T-cell (primary cell): ENCODE results near the gene DENND4A. TPM values are rescaled to one million over a fixed set of nuclear protein-coding genes. Genes with fewer than 3 reads are reported as not detected.

Experiments used
- ATAC-seq, 4 experiments: fragments of 200-7000 bp in 3 of 4; fragments of 150-1000 bp in 1 of 4; cut with Tn5 transposase; replicated peaks in 1 of 4; 1 replicate in 3 of 4; 2 replicates in 1 of 4; pipeline ENCODE4 v1.10.0; 2021; ENCODE audit warnings: moderate library complexity in 3 of 4, mild to moderate bottlenecking in 2 of 4, moderate number of reproducible peaks in 1 of 4
- CTCF ChIA-PET, 2 donors: fragments of 300-600 bp; sonication (Branson Sonifier 250); formaldehyde crosslinking; loops; one replicate each; lab custom pipeline; 2022; ENCODE audit warnings: antibody characterized with exemption in 2 of 2; lab: Charles Lee
- POLR2A ChIA-PET, 2 donors: fragments of 300-600 bp; sonication (Branson Sonifier 250); formaldehyde crosslinking; loops; one replicate each; lab custom pipeline; 2022; ENCODE audit warnings: antibody characterized with exemption in 2 of 2; lab: Charles Lee
- DNase-seq, 35 experiments: peaks; one replicate each; pipeline versions ENCODE4 v3.0.0 to v3.0.0-alpha.2; 2013 to 2023
- H3K27ac ChIP-seq: one replicate; pipeline ENCODE4 v1.5.1; 2013; ENCODE audit warnings: low read length
- H3K27me3 ChIP-seq, 2 experiments: replicated peaks in 1 of 2; 1 replicate in 1 of 2; 2 replicates in 1 of 2; pipeline versions ENCODE4 v1.6.1 to v1.7.0; 2013; ENCODE audit warnings: low read length in 1 of 2, mixed read lengths in 1 of 2; ENCODE audit not compliant: control insufficient read depth in 2 of 2, insufficient read depth in 2 of 2; ENCODE audit errors: extremely low read depth in 1 of 2
- H3K36me3 ChIP-seq, 2 donors: 1 replicate in 1 of 2; 2 replicates in 1 of 2; pipeline versions ENCODE4 v1.6.1 to v1.7.0; 2013; ENCODE audit warnings: low read length in 1 of 2; ENCODE audit not compliant: control insufficient read depth in 2 of 2, insufficient read depth in 1 of 2; ENCODE audit errors: extremely low read depth in 1 of 2
- H3K4me1 ChIP-seq, 2 experiments: 1 replicate in 1 of 2; 2 replicates in 1 of 2; pipeline versions ENCODE4 v1.6.1 to v1.7.0; 2013; ENCODE audit warnings: low read length in 2 of 2, mixed read lengths in 1 of 2; ENCODE audit not compliant: insufficient read depth in 2 of 2, control insufficient read depth in 1 of 2; ENCODE audit errors: extremely low read depth in 1 of 2
- H3K4me3 ChIP-seq, 2 donors: 1 replicate in 1 of 2; 2 replicates in 1 of 2; pipeline versions ENCODE4 v1.5.1 to v1.7.0; 2013; ENCODE audit warnings: mild to moderate bottlenecking in 2 of 2, low read length in 1 of 2, moderate library complexity in 1 of 2; ENCODE audit not compliant: control insufficient read depth in 1 of 2; ENCODE audit errors: extremely low read depth in 1 of 2
- H3K9me3 ChIP-seq: 2 replicates; pipeline ENCODE4 v1.7.0; 2013
- H3K27ac Mint-ChIP-seq, 2 donors: one replicate each; pipeline ENCODE4 v1.8.0; 2020 to 2021; ENCODE audit warnings: mild to moderate bottlenecking in 2 of 2, mixed read lengths in 2 of 2
- H3K27me3 Mint-ChIP-seq, 2 donors: one replicate each; pipeline ENCODE4 v1.8.0; 2021 to 2022; ENCODE audit warnings: mixed read lengths in 2 of 2
- H3K36me3 Mint-ChIP-seq: one replicate; pipeline ENCODE4 v1.8.0; 2021; ENCODE audit warnings: mixed read lengths
- H3K4me1 Mint-ChIP-seq, 3 donors: one replicate each; pipeline ENCODE4 v1.8.0; 2020 to 2022; ENCODE audit warnings: mixed read lengths in 3 of 3, mild to moderate bottlenecking in 1 of 3
- H3K4me3 Mint-ChIP-seq, 3 donors: one replicate each; pipeline ENCODE4 v1.8.0; 2020 to 2022; ENCODE audit warnings: mild to moderate bottlenecking in 3 of 3, mixed read lengths in 3 of 3, moderate library complexity in 3 of 3
- H3K9me3 Mint-ChIP-seq, 3 donors: one replicate each; pipeline ENCODE4 v1.8.0; 2020 to 2022; ENCODE audit warnings: mixed read lengths in 3 of 3
- WGBS: methylation state at CpG from one replicate; pipeline ENCODE4 v1.1.5; 2013; ENCODE audit warnings: missing lambda C conversion rate; ENCODE audit not compliant: insufficient coverage; 5-methylcytosine and 5-hydroxymethylcytosine counted together
- total RNA-seq, 35 experiments: library from RNA in 6 of 35; stranded (reverse) in 6 of 35; fragments of 120-200 nt in 1 of 35; gene quantifications; one replicate each; pipeline versions ENCODE4 v1.2.1 to v1.2.4 and lab custom pipeline; 2013 to 2026

DENND4A gene
- total RNA-seq, 5 donors from 2014 or later (not counting 1 experiment from before 2014, with no cell fraction given), result 49.7 to 76.3 (median 57.1) TPM

GRCh38 chr15:65723876-65724275 is 68.2 kb downstream of the DENND4A start:
- Histone ChIP-seq H3K27me3 (no peaks in the 10 kb centered on the region), H3K4me1 (no peaks in the 10 kb centered on the region), H3K27ac (no peak overlapping the region), H3K4me3 (no peak overlapping the region), H3K9me3 (no peaks in the 10 kb centered on the region), H3K36me3 (peaks cover 5 to 52% of the 10 kb centered on the region in 2 donors)
- DNase-seq (no peak), ATAC-seq (no peak)
- Mint-ChIP-seq H3K27ac (no peak overlapping the region), H3K9me3 (no peaks in the 10 kb centered on the region), H3K27me3 (no peaks in the 10 kb centered on the region), H3K4me3 (no peak overlapping the region), H3K4me1 (no peaks in the 10 kb centered on the region), H3K36me3 (peaks cover 38% of the 10 kb centered on the region)
- CTCF ChIA-PET, result interaction anchor here (0.6 to 0.7 kb wide), 2 partner anchors 89 to 145 kb away, joined by 3 to 9 read pairs; partner anchors contain the start of gene RAB11A (in 1 of the 2)
- WGBS, result no CpG with 5 or more reads among the region's 5 CpGs
- POLR2A ChIA-PET, result interaction anchor here in 1 of 2 donors (0.6 kb wide), 1 partner anchor 57 kb away, joined by 6 read pairs; no protein-coding TSS in a partner anchor

GRCh38 chr15:65722191-65722590 is 69.9 kb downstream of the DENND4A start:
- POLR2A ChIA-PET, result no interaction called here
- WGBS, result 100% methylated on average over 2 of the region's 5 CpGs
- H3K27me3 Mint-ChIP-seq, result no peaks in the 10 kb centered on the region

GRCh38 chr15:65712415-65712814 is 79.7 kb downstream of the DENND4A start:
- Histone ChIP-seq H3K4me1 (no peaks in the 10 kb centered on the region), H3K27me3 (no peaks in the 10 kb centered on the region), H3K36me3 (peaks cover 3 to 44% of the 10 kb centered on the region in 2 donors), H3K27ac (no peak overlapping the region), H3K4me3 (no peak overlapping the region), H3K9me3 (no peaks in the 10 kb centered on the region)
- Mint-ChIP-seq H3K4me1 (peaks cover 0 to 8% (median 0%) of the 10 kb centered on the region in 3 donors), H3K27me3 (no peaks in the 10 kb centered on the region), H3K4me3 (no peak overlapping the region), H3K27ac (peak overlapping the region in 1 of 2 donors; percentile 23), H3K36me3 (peaks cover 49% of the 10 kb centered on the region), H3K9me3 (no peaks in the 10 kb centered on the region)
- no CpG with 5 or more reads among the region's 2 CpGs for WGBS
- POLR2A ChIA-PET, result no interaction called here
- ATAC-seq (no peak), DNase-seq (no peak)
- CTCF ChIA-PET, result interaction anchor here in 1 of 2 donors (0.6 to 0.8 kb wide), 2 partner anchors 30 to 1608 kb away, joined by 5 read pairs; no protein-coding TSS in a partner anchor

More at GRCh38 chr15:65722191-65722590, 69.9 kb downstream of the DENND4A start:
- ATAC-seq (no peak), DNase-seq (no peak)
- H3K27ac Mint-ChIP-seq, result no peak overlapping the region
- H3K27me3 ChIP-seq, result no peaks in the 10 kb centered on the region
- no peaks in the 10 kb centered on the region for H3K4me1 ChIP-seq
- H3K36me3 Mint-ChIP-seq, result peaks cover 47% of the 10 kb centered on the region
- H3K4me3 ChIP-seq, result no peak overlapping the region
- no peak overlapping the region for H3K27ac ChIP-seq
- H3K9me3 Mint-ChIP-seq, result no peaks in the 10 kb centered on the region
- H3K9me3 ChIP-seq, result no peaks in the 10 kb centered on the region
- no peaks in the 10 kb centered on the region for H3K4me1 Mint-ChIP-seq
- peaks cover 5 to 55% of the 10 kb centered on the region in 2 donors for H3K36me3 ChIP-seq
- H3K4me3 Mint-ChIP-seq, result no peak overlapping the region
- CTCF ChIA-PET, result no interaction called here

GRCh38 chr15:65695081-65695480 is 97.0 kb downstream of the DENND4A start:
- no peak overlapping the region for H3K27ac ChIP-seq
- no peaks in the 10 kb centered on the region for H3K9me3 Mint-ChIP-seq
- H3K4me3 Mint-ChIP-seq, result no peak overlapping the region
- no peaks in the 10 kb centered on the region for H3K4me1 ChIP-seq
- WGBS, result no CpG with 5 or more reads among the region's 2 CpGs
- no peak for ATAC-seq
- no peak for DNase-seq
- H3K36me3 ChIP-seq, result peaks cover 0 to 59% of the 10 kb centered on the region in 2 donors
- no peaks in the 10 kb centered on the region for H3K4me1 Mint-ChIP-seq
- H3K4me3 ChIP-seq, result no peak overlapping the region
- H3K27me3 Mint-ChIP-seq, result no peaks in the 10 kb centered on the region
- peaks cover 52% of the 10 kb centered on the region for H3K36me3 Mint-ChIP-seq
- H3K27me3 ChIP-seq, result no peaks in the 10 kb centered on the region
- CTCF ChIA-PET, result no interaction called here
- POLR2A ChIA-PET, result interaction anchor here in 1 of 2 donors (0.6 kb wide), 1 partner anchor 53 kb away, joined by 3 read pairs; no protein-coding TSS in a partner anchor
- no peaks in the 10 kb centered on the region for H3K9me3 ChIP-seq
- H3K27ac Mint-ChIP-seq, result no peak overlapping the region

GRCh38 chr15:65690778-65691177 is 101.3 kb downstream of the DENND4A start:
- ChIA-PET POLR2A (no interaction called here), CTCF (no interaction called here)
- no peak for ATAC-seq

GRCh38 chr15:65690173-65690572 is 101.9 kb downstream of the DENND4A start:
- Histone ChIP-seq H3K9me3 (peaks cover 2% of the 10 kb centered on the region), H3K27me3 (no peaks in the 10 kb centered on the region), H3K4me1 (no peaks in the 10 kb centered on the region), H3K27ac (no peak overlapping the region), H3K36me3 (peaks cover 5 to 54% of the 10 kb centered on the region in 2 donors), H3K4me3 (no peak overlapping the region)
- Mint-ChIP-seq H3K27me3 (no peaks in the 10 kb centered on the region), H3K9me3 (peaks cover 0 to 4% (median 0%) of the 10 kb centered on the region in 3 donors), H3K4me1 (no peaks in the 10 kb centered on the region), H3K36me3 (peaks cover 69% of the 10 kb centered on the region), H3K27ac (no peak overlapping the region), H3K4me3 (no peak overlapping the region)
- ChIA-PET CTCF (no interaction called here), POLR2A (no interaction called here)
- WGBS, result no CpG with 5 or more reads among the region's 1 CpG
- DNase-seq (no peak), ATAC-seq (no peak)

More at GRCh38 chr15:65690778-65691177, 101.3 kb downstream of the DENND4A start:
- Mint-ChIP-seq H3K27ac (no peak overlapping the region), H3K9me3 (peaks cover 0 to 4% (median 0%) of the 10 kb centered on the region in 3 donors), H3K4me3 (no peak overlapping the region), H3K4me1 (no peaks in the 10 kb centered on the region), H3K36me3 (peaks cover 69% of the 10 kb centered on the region), H3K27me3 (no peaks in the 10 kb centered on the region)
- no peaks in the 10 kb centered on the region for H3K27me3 ChIP-seq
- peaks cover 5 to 59% of the 10 kb centered on the region in 2 donors for H3K36me3 ChIP-seq
- peaks cover 2% of the 10 kb centered on the region for H3K9me3 ChIP-seq
- no peak for DNase-seq
- no peak overlapping the region for H3K4me3 ChIP-seq
- no CpG with 5 or more reads among the region's 4 CpGs for WGBS
- no peaks in the 10 kb centered on the region for H3K4me1 ChIP-seq
- no peak overlapping the region for H3K27ac ChIP-seq
